Cortex of kidney (tissue), 1 donor: ENCODE results near the gene RASA3.
"Not testable (repeated sequence)": the region's sequence is repeated elsewhere in the genome, so short reads cannot be mapped to it uniquely, and the experiment has no call there.

Experiments used
- DNase-seq: peaks from one replicate; lab custom pipeline; 2025; lab: John Stamatoyannopoulos, UW

RASA3 gene

DNA sequence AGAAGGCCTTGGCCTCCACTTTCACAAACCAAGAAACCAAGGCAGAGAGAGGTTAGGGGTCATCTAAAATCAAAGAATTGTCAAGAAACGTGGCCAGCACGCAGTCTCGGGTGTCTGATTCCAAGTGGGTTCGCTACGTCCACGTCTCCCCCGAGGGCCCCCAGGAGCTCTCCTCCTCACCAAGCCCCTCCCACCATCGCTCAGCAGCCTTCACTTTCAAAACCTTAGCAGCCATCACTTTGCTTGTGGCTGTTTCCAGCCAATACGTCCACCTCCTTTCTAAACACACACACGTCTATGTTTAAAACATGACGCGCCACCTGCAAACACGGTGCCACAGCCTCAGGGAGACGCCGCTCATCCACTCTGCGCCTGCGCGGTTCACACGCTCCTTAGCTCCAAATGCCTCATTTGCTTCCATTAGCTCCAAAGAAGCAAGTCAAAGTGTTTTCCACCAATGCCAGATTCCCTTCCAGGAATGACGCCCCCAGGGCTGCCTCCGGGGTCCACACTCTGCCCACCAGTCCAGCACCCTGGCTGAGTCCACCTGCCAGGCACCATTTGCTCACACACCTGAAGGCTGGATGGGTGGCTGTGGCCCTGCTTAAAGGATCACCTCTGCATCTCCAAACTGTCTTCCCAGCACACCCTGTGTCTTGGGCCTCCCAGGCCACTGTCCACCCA lies 5.5 kb downstream of the RASA3 start:
- no peak for DNase-seq

DNA sequence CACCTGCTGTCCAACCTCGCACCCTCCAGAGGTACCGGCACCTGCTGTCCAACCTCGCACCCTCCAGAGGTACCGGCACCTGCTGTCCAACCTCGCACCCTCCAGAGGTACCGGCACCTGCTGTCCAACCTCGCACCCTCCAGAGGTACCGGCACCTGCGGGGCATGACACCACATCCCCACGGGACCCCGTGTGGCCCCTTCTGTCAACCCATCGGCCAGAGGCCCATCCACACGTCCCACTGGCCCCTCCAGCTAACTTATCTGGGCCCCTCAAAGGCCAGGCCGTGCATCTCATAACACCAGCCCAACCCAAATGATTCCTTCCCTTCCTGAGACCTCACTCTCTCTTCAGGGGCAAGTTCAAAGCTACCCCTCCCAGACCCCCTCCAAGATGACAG lies 6.3 kb downstream of the RASA3 start:
- DNase-seq: not testable (repeated sequence)

GRCh38 chr13:114125589-114125988 lies 6.8 kb downstream of the RASA3 start:
- DNase-seq: no peak

DNA sequence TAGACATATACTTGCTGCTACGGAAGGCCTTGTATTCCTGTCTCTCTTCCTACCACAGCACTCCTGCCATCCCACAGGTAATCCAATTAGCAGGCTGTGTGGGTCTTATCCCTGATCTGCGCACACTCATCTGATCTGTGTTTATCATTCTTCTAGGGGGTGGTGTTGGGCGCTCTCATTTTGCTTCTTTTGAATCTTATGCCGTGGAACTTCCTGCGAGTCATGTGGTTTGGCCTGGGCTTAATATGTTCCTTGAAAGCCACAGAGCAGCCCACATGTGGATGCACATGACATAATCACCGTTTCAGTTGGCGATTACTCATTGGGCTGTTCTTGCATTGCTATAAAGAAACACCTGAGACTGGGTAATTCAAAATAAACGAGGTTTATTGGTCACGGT lies 7.5 kb downstream of the RASA3 start:
- no peak for DNase-seq

- DNase-seq: no peak
These were observed 8.0 kb downstream of the RASA3 start for GRCh38 chr13:114124431-114124830.

GRCh38 chr13:114123876-114124275 lies 8.5 kb downstream of the RASA3 start:
- DNase-seq: no peak

DNA sequence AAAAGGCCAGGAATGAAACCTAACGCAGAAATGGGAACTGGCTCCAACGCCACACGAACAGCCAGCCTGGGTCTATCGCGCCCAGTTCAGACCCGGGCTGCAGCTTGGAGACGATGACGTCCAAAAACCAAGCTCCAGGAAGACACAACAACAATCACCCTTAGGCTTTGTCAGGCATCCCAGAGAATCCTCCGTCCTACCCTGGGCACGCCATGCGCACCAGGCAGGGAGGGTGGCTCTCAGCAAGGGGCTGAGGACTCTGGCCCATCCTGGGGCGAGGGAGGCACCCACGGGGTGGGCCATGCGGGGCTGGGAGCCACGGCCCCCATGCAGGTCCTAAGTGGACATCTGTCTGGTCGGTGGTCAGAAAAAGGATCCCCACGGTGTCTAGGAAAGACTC lies 9.0 kb downstream of the RASA3 start:
- DNase-seq: no peak

- no peak for DNase-seq
These were observed 9.7 kb downstream of the RASA3 start for GRCh38 chr13:114122591-114123211.

- DNase-seq: no peak
These were observed 10.3 kb downstream of the RASA3 start for GRCh38 chr13:114122127-114122511.

GRCh38 chr13:114121496-114122126 lies 10.8 kb downstream of the RASA3 start:
- DNase-seq: no peak

DNA sequence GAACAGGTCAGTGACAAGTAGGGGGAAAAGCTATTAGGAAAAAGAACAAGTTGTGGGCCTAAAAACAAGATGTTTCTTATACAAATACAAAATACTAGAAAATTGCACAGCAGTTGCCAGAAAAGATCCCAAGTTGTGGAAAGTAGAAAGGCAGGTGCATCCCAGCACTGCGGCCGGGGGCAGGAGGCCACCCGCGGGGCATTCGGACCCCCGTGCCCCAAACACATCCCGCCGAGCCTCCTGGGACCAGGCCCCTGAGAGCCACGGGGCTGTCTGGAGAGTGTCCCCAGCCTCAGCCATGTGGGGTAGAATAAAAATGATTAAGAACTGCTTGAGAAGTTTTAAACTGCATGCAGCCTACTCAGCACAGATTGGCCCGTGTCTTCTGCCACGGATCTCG lies 11.4 kb downstream of the RASA3 start:
- DNase-seq: no peak

DNA sequence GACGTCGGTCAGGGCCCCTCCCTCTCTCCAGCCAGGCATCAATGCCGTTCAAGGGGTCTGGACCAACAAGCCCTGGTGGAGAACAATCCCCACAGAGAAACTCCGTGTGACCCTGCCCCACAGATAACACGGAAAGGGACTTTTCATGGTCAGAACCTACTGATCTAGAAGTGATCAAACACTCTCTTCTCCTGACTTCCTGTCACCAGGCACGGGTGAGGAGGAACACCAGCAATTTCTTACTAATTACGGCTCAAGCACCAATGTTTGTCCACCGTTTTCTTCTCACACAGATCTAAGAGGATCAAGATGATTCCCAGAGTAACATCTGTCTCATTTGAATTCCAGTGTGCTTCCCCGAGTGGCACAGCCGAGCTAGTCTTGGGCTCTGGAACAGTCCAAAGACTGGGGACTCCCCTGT lies 11.8 kb downstream of the RASA3 start:
- no peak for DNase-seq

GRCh38 chr13:114119196-114119595 lies 13.2 kb downstream of the RASA3 start:
- DNase-seq: no peak

GRCh38 chr13:114118511-114119123 lies 13.8 kb downstream of the RASA3 start:
- no peak for DNase-seq

GRCh38 chr13:114118086-114118485 lies 14.3 kb downstream of the RASA3 start:
- no peak for DNase-seq

GRCh38 chr13:114117341-114117874 lies 15.0 kb downstream of the RASA3 start:
- DNase-seq: not testable (repeated sequence)

GRCh38 chr13:114116734-114117133 lies 15.7 kb downstream of the RASA3 start:
- DNase-seq: no peak

DNA sequence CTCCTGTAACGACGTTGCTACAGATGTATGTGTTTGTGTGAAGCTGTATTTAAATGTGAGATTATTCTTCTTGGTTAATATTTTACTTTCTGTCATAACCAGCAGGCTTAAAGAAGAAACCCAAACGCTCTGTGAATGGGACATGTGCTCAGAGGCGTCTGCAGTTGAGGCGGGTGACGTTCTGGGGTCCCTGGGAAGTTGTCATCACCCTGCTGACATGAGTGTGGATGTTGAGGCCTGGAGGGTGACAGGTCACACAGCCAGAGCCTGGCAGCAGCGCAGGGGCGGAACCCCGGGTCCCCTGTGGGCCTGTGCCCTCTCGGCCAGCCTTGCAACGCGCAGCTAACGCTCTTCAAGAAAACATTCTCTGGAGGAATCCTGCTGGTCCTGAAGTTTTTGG lies 16.6 kb downstream of the RASA3 start:
- DNase-seq: no peak

GRCh38 chr13:114115191-114115671 lies 17.2 kb downstream of the RASA3 start:
- no peak for DNase-seq

DNA sequence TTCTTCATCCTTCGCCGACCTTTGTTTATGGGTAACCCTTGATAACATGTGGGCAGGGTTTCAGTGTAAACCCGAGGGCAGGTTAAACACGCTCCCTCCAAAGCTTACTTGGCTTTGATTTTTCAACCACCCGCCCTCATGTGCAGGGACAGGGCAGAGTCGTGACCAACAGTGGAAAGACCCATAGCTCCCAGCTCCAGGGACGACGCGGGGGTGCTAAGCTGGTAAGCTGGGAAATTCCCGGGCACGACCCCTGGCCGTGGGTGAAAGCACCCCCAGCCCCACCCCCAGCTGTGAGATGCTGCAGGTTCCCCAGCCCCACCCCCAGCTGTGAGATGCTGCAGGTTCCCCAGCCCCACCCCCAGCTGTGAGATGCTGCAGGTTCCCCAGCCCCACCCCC lies 17.8 kb downstream of the RASA3 start:
- not testable (repeated sequence) for DNase-seq

DNA sequence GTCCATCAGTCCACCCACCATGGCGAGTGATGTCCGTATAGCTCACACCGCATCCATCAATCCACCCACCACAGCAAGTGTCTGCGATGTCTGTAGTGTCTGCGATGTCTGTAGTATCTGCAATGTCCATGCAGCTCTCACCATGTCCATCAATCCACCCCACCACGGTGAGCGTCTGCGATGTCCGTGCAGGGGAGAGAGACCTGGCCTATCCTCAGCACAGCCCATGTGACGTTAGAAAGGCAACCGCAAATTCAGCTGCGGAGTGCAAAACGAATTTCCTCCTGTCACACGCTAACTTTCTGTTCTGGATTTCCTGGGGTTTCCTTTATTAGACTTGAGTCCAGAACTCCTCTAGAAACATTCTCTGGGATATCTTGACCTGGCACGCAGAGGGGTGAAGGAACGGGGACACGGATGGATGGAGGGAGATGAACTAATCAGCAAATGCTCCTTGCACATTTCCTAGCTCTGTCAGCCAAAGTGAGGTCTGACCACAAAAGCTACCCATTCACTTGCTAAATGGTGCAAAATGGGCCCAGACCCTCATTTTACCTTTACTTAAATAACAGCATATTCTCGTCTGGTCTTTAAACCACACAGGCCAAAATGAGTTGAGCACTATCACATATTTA lies 18.3 kb downstream of the RASA3 start:
- DNase-seq: no peak

DNA sequence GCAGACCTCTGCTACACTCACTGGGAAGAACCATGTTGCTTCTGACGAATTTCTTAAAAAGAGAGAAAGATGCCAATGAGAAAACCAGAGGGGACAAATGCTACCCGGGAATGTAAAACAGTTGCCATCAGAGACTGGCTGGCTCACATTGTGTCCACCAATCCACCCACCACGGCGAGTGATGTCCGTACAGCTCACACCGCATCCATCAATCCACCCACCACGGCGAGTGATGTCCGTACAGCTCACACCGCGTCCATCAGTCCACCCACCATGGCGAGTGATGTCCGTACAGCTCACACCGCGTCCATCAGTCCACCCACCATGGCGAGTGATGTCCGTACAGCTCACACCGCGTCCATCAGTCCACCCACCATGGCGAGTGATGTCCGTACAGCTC lies 19.0 kb downstream of the RASA3 start:
- DNase-seq: not testable (repeated sequence)
